Heart left ventricle (tissue), 13 donors: Measurements from ENCODE around the gene ACSL6.

Experiments
- CTCF ChIP-seq, 12 donors: fragments of 200-600 bp; sonication (generic) in 4 of 12; IDR thresholded peaks; one replicate each; pipeline versions ENCODE4 v1.5.0 to v1.8.0; 2018 to 2022; ENCODE audit warnings: antibody characterized with exemption in 12 of 12, mild to moderate bottlenecking in 5 of 12
- POLR2A ChIP-seq, 2 donors: fragments of 450-650 bp; IDR thresholded peaks; one replicate each; pipeline ENCODE4 v1.6.1; 2017; ENCODE audit warnings: antibody characterized with exemption in 2 of 2, mild to moderate bottlenecking in 2 of 2, moderate library complexity in 2 of 2
- donor health status: ischemic (EF 13 %, LVEDD 7.1; RV severe dilation, severe dysfunction).
- donor health status: DM: no; HTN: yes; CAD: no.
- donor health status: DM: no; HTN: no; CAD: no.
- donor health status: ischemic (EF 25% LVEDD 6.9; RV normal size, moderate dysfunction).
- donor health status: ischemic (EF 25% LVEDD 5.7; RV mildly dilated, moderate dysfunction).
- donor health status: ischemic (EF 35%, LVEDD 5.7; RV mildly dilated, moderate dysfunction).
- donor health status: nonischemic (EF 11% LVEDD 7.7; RV severe dilation, severe dysfunction).
- donor health status: DM: yes; HTN: yes; CAD: no.
- donor health status: PGD.
- donor health status: ischemic (EF 29% LVEDD 5.4; RV normal size, mild dysfunction).
- donor health status: nonischemic (EF 23%, LVEDD 6.1; RV moderate dilation, normal function).

- no peak for TF ChIP-seq CTCF (IDR thresholded peaks at IDR 0.05)
- TF ChIP-seq POLR2A (IDR thresholded peaks at IDR 0.05) = no peak
Measured at GRCh38 chr5:131944702-131945550, 66.5 kb downstream of the ACSL6 start.
